ENCODE results near the gene EXOC6.

The EXOC6 gene

DNA sequence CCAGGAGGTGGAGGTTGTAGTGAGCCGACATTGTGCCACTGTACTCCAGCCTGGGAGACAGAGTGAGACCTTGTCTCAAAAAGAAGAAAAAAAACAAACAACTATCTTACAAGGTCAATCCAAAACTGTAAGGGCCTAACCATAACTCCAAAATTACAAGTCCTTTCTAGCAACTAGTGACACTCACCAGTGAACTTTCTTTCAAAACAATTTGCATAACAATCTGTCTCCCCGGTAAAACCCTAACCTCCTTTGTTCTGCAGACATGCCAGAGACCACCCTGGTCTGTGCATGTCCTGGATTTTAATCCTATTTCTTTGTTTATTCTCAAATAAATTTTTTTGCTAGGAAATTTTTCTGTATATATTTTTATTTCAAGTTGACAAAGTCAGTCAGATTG lies 68.1 kb downstream of the EXOC6 start (continued):
- no peak for TF ChIP-seq ZFP3 (CRISPR knock-in tag; IDR thresholded peaks at IDR 0.05)

DNA sequence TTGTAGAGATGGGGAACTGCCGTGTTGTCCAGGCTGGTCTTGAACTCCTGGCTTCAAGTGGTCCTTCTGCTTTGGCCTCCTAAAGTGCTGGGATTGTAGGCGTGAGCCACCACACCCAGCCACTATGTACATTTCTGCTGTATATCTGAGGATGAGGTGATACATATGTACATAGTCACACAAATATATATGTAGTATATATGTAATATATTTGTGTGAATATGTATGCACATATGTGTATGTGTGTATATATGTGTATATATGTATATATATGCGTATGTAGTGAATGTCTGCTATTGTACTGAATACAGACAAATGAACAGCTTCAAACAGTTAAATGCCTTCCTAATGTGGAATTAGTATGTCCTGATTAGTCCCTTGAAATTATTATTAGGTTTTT lies 70.3 kb downstream of the EXOC6 start:
- no peak for ATAC-seq
- no peak for TF ChIP-seq ZC3H10 (CRISPR knock-in tag; IDR thresholded peaks at IDR 0.05)
- no peak for TF ChIP-seq ZNF70 (CRISPR knock-in tag; IDR thresholded peaks at IDR 0.05)
- no peak for TF ChIP-seq ZFP3 (CRISPR knock-in tag; IDR thresholded peaks at IDR 0.05)

DNA sequence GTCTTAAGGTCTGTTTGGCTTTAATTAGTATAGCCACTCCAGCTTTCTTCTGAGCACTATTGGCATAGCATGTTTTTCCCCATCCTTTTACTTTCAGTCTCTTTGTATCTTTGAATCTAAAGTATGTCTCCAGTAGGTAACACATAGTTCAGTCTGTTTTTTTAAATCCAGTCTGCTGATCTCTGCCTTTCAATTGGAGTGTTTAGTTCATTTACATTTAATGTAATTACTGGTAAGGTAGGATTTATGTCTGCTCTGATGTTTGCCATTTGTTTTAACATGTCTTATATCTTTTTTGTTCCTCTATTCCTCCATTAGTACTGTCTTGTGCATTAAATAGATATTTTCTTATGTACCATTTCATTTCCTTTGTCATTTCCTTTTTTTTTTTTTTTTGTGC lies 72.5 kb downstream of the EXOC6 start:
- TF ChIP-seq TCF4 (CRISPR knock-in tag; IDR thresholded peaks at IDR 0.05; ENCODE audit: borderline replicate concordance) (no peak), RARB (CRISPR knock-in tag; IDR thresholded peaks at IDR 0.05) (no peak), ZNF70 (CRISPR knock-in tag; IDR thresholded peaks at IDR 0.05) (no peak), PPARA (CRISPR knock-in tag; IDR thresholded peaks at IDR 0.05; ENCODE audit: borderline replicate concordance) (no peak), OSR1 (CRISPR knock-in tag; IDR thresholded peaks at IDR 0.05) (no peak), ESRRG (CRISPR knock-in tag; IDR thresholded peaks at IDR 0.05) (no peak), ZC3H10 (CRISPR knock-in tag; IDR thresholded peaks at IDR 0.05) (no peak), ISL1 (CRISPR knock-in tag; IDR thresholded peaks at IDR 0.05) (no peak)
- TF ChIP-seq, protein P1, sequence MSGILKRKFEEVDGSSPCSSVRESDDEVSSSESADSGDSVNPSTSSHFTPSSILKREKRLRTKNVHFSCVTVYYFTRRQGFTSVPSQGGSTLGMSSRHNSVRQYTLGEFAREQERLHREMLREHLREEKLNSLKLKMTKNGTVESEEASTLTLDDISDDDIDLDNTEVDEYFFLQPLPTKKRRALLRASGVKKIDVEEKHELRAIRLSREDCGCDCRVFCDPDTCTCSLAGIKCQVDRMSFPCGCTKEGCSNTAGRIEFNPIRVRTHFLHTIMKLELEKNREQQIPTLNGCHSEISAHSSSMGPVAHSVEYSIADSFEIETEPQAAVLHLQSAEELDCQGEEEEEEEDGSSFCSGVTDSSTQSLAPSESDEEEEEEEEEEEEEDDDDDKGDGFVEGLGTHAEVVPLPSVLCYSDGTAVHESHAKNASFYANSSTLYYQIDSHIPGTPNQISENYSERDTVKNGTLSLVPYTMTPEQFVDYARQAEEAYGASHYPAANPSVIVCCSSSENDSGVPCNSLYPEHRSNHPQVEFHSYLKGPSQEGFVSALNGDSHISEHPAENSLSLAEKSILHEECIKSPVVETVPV (CRISPR knock-in tag; IDR thresholded peaks at IDR 0.05): no peak
- TF ChIP-seq, protein P2, sequence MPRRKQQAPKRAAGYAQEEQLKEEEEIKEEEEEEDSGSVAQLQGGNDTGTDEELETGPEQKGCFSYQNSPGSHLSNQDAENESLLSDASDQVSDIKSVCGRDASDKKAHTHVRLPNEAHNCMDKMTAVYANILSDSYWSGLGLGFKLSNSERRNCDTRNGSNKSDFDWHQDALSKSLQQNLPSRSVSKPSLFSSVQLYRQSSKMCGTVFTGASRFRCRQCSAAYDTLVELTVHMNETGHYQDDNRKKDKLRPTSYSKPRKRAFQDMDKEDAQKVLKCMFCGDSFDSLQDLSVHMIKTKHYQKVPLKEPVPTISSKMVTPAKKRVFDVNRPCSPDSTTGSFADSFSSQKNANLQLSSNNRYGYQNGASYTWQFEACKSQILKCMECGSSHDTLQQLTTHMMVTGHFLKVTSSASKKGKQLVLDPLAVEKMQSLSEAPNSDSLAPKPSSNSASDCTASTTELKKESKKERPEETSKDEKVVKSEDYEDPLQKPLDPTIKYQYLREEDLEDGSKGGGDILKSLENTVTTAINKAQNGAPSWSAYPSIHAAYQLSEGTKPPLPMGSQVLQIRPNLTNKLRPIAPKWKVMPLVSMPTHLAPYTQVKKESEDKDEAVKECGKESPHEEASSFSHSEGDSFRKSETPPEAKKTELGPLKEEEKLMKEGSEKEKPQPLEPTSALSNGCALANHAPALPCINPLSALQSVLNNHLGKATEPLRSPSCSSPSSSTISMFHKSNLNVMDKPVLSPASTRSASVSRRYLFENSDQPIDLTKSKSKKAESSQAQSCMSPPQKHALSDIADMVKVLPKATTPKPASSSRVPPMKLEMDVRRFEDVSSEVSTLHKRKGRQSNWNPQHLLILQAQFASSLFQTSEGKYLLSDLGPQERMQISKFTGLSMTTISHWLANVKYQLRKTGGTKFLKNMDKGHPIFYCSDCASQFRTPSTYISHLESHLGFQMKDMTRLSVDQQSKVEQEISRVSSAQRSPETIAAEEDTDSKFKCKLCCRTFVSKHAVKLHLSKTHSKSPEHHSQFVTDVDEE (CRISPR knock-in tag; IDR thresholded peaks at IDR 0.05): no peak
- no peak for ATAC-seq

DNA sequence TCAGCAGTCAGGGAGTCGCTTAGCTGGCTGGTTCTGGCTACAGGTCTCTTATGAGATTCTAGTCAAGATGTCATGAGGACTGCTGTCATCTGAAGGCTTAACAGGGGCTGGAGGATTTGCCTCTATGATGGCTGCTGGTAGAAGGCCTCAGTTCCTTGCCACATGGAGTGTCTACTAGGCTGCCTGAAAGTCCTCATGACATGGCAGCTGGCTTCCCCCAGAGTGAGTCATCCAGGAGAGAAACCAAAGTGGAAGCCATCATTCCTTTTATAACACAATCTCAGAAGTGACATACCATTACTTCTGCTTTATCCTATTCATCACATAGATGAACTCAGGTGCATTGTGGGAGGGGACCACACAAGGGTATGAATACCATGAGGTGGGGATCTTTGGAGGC lies 75.1 kb downstream of the EXOC6 start:
- TF ChIP-seq OSR1 (CRISPR knock-in tag; IDR thresholded peaks at IDR 0.05) (no peak), GLIS3 (CRISPR knock-in tag; IDR thresholded peaks at IDR 0.05) (no peak), RARB (CRISPR knock-in tag; IDR thresholded peaks at IDR 0.05) (no peak), ARNTL (CRISPR knock-in tag; IDR thresholded peaks at IDR 0.05; ENCODE audit: borderline replicate concordance, low read depth) (no peak), CSDC2 (CRISPR knock-in tag; IDR thresholded peaks at IDR 0.05) (no peak), TOX (CRISPR knock-in tag; IDR thresholded peaks at IDR 0.05; ENCODE audit: borderline replicate concordance) (no peak)
- TF ChIP-seq, protein P2 (CRISPR knock-in tag; IDR thresholded peaks at IDR 0.05): no peak

DNA sequence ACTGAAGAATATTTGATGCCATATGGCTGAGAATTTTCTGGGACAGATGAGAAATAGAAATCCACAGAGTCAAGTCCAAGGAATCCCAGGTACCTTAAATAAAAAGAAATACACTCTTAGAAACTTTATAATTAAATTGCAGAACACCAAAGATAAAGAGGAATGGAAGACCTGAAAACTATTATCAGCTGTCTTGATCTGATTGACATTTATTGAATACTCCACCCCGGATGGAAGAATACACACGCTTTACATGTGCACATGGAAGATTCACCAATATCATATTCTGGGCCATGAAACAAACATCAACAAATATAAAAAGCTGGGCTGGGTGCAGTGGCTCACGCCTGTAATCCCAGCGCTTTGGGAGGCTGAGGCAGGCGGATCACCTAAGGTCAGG lies 81.6 kb downstream of the EXOC6 start:
- no peak for ATAC-seq
- TF ChIP-seq ZNF8 (CRISPR knock-in tag; IDR thresholded peaks at IDR 0.05): no peak
- no peak for TF ChIP-seq BACH2 (CRISPR knock-in tag; IDR thresholded peaks at IDR 0.05; ENCODE audit: borderline replicate concordance)
- TF ChIP-seq TCF4 (CRISPR knock-in tag; IDR thresholded peaks at IDR 0.05; ENCODE audit: borderline replicate concordance): no peak
- no peak for TF ChIP-seq ZNF70 (CRISPR knock-in tag; IDR thresholded peaks at IDR 0.05)
- no peak for TF ChIP-seq GLIS3 (CRISPR knock-in tag; IDR thresholded peaks at IDR 0.05)
- TF ChIP-seq, protein P2 (CRISPR knock-in tag; IDR thresholded peaks at IDR 0.05): no peak
- no peak for TF ChIP-seq CSDC2 (CRISPR knock-in tag; IDR thresholded peaks at IDR 0.05)
- no peak for TF ChIP-seq ZFP30 (CRISPR knock-in tag; IDR thresholded peaks at IDR 0.05)
- TF ChIP-seq, protein P1 (CRISPR knock-in tag; IDR thresholded peaks at IDR 0.05): no peak
- TF ChIP-seq, protein P3, sequence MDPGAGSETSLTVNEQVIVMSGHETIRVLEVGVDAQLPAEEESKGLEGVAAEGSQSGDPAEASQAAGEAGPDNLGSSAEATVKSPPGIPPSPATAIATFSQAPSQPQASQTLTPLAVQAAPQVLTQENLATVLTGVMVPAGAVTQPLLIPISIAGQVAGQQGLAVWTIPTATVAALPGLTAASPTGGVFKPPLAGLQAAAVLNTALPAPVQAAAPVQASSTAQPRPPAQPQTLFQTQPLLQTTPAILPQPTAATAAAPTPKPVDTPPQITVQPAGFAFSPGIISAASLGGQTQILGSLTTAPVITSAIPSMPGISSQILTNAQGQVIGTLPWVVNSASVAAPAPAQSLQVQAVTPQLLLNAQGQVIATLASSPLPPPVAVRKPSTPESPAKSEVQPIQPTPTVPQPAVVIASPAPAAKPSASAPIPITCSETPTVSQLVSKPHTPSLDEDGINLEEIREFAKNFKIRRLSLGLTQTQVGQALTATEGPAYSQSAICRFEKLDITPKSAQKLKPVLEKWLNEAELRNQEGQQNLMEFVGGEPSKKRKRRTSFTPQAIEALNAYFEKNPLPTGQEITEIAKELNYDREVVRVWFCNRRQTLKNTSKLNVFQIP (CRISPR knock-in tag; IDR thresholded peaks at IDR 0.05; ENCODE audit: borderline replicate concordance, low read depth): no peak
- TF ChIP-seq RARB (CRISPR knock-in tag; IDR thresholded peaks at IDR 0.05): no peak
- TF ChIP-seq ZNF565 (CRISPR knock-in tag; conservative IDR thresholded peaks at IDR 0.05; ENCODE audit: low read depth): no peak
- no peak for TF ChIP-seq TOX (CRISPR knock-in tag; IDR thresholded peaks at IDR 0.05; ENCODE audit: borderline replicate concordance)
- no peak for TF ChIP-seq ZFP3 (CRISPR knock-in tag; IDR thresholded peaks at IDR 0.05)
- TF ChIP-seq ISL1 (CRISPR knock-in tag; IDR thresholded peaks at IDR 0.05): no peak
- no peak for TF ChIP-seq PPARA (CRISPR knock-in tag; IDR thresholded peaks at IDR 0.05; ENCODE audit: borderline replicate concordance)

More for the DNA sequence above, 75.1 kb downstream of the EXOC6 start:
- no peak for ATAC-seq

All from SK-N-SH treated with all-trans-retinoic acid at 6 μM for 48 hours (cell line).